HFF-Myc (cell line): ENCODE results near the gene KRT1.

Experiments used
- DNase-seq: peaks from one replicate; pipeline ENCODE4 v3.0.0-alpha.2; 2011; ENCODE audit warnings: low read depth; ENCODE audit errors: extremely low read depth
- H3K4me3 ChIP-seq: replicated peaks from 2 replicates; pipeline ENCODE4 v1.5.1; 2011; ENCODE audit warnings: low read depth, mild to moderate bottlenecking, control low read depth, low read length
- CTCF ChIP-seq: IDR thresholded peaks from 2 replicates; pipeline ENCODE4 v1.5.1; 2012; ENCODE audit warnings: mild to moderate bottlenecking, low read depth, low read length, control low read depth; ENCODE audit errors: missing control alignments

The KRT1 gene

DNA sequence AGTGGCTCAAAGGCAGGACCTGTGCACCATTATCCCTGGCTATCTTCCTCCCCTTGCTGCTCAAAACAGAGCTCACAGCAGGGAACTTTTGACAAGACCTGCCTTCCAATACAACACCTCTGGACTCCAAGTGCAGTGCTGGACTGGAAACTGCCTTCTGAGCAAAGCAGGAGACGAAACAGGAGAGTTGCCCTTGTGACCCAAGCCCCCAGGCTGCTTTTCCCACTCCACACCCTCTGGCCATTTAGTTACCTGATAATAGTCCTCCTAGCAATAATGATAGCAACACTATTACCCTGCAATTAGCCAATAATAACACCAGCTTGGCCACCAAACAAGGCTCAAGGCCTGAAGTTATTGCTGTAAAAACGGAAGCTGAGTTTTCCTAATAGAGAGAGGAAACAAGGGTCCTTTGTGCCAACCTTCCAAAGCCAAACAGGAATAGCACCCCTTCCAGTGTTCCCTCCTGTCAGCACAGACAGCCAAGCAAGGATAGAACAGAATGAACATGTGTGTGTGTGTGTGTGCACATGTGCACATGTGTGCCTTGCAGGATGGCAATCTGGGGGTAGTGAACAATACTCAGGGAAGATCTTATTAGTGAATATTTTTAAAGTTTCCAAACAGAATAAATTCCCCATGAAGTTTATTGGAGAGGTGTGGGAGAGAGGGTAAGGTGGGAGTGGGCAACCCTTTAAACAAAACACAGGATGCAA is 52.7 kb downstream of the KRT1 start:
- no peak for DNase-seq
- no peak overlapping the region for H3K4me3 ChIP-seq
- TF ChIP-seq CTCF = no peak
